IMR-90 (cell line): Measurements from ENCODE around the gene PRKAB1.

Experiments
- BHLHE40 ChIP-seq: fragments of 150-350 bp; IDR thresholded peaks from 2 replicates; pipeline ENCODE4 v1.6.1; 2016; ENCODE audit warnings: mild to moderate bottlenecking, low read depth, low read length
- CEBPB ChIP-seq: IDR thresholded peaks from 2 replicates; pipeline ENCODE4 v1.6.1; 2012; ENCODE audit warnings: low read depth, low read length, improper control_type of control experiment
- CTCF ChIP-seq: conservative IDR thresholded peaks from 2 replicates; pipeline ENCODE4 v1.5.1; 2012; ENCODE audit warnings: mild to moderate bottlenecking, low read depth, low read length, improper control_type of control experiment
- MAFK ChIP-seq: IDR thresholded peaks from 2 replicates; pipeline ENCODE4 v1.6.1; 2012; ENCODE audit warnings: low read depth, low read length, improper control_type of control experiment
- MAZ ChIP-seq: IDR thresholded peaks from 2 replicates; pipeline ENCODE4 v1.6.1; 2012; ENCODE audit warnings: low read depth, mild to moderate bottlenecking, low read length, improper control_type of control experiment, moderate library complexity, borderline replicate concordance
- MXI1 ChIP-seq: IDR thresholded peaks from 2 replicates; pipeline ENCODE4 v1.6.1; 2012; ENCODE audit warnings: low read depth, mild to moderate bottlenecking, low read length, moderate library complexity, borderline replicate concordance
- NFE2L2 ChIP-seq: fragments of 150-350 bp; IDR thresholded peaks from 2 replicates; pipeline ENCODE4 v1.6.1; 2016; ENCODE audit warnings: low read depth, mild to moderate bottlenecking, low read length
- POLR2A ChIP-seq: IDR thresholded peaks from 2 replicates; pipeline ENCODE4 v1.6.1; 2012; ENCODE audit warnings: mild to moderate bottlenecking, low read depth, low read length
- RAD21 ChIP-seq: IDR thresholded peaks from 2 replicates; pipeline ENCODE4 v1.6.1; 2012; ENCODE audit warnings: low read length, improper control_type of control experiment
- RFX5 ChIP-seq: IDR thresholded peaks from 2 replicates; pipeline ENCODE4 v1.8.0; 2012; ENCODE audit warnings: low read depth, mild to moderate bottlenecking, low read length, moderate library complexity
- TF ChIP-seq, protein P1 (sequence below): fragments of 150-350 bp; IDR thresholded peaks from 2 replicates; pipeline ENCODE4 v1.6.1; 2017; ENCODE audit warnings: mild to moderate bottlenecking, antibody characterized with exemption, low read length, low read depth

DNA sequence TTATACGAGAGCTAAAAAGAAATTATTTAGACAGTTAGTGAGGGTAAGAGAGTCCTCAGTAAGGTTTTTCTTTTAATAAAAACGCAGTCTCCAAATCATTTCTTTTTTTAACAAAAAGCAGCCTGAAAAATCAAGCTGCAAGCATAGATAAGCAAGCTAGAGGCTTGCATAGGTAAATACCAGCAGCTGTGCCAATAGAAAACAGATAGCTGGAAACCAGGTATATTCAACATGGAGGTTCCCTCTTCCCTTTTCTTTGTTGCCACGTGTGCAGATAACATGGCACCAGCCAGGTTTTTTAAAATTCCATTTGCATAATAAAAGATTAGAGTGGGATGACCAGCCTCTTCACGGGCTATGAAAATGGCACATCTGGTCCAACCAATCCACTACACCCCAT lies 6.1 kb upstream of the PRKAB1 start:
- TF ChIP-seq CTCF: no peak
- no peak for TF ChIP-seq POLR2A
- TF ChIP-seq CEBPB: no peak
- no peak for TF ChIP-seq MAFK
- TF ChIP-seq MXI1: no peak
- TF ChIP-seq NFE2L2: no peak
- TF ChIP-seq RAD21: no peak
- TF ChIP-seq, protein P1, sequence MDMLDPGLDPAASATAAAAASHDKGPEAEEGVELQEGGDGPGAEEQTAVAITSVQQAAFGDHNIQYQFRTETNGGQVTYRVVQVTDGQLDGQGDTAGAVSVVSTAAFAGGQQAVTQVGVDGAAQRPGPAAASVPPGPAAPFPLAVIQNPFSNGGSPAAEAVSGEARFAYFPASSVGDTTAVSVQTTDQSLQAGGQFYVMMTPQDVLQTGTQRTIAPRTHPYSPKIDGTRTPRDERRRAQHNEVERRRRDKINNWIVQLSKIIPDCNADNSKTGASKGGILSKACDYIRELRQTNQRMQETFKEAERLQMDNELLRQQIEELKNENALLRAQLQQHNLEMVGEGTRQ: no peak
- TF ChIP-seq MAZ: no peak
- TF ChIP-seq BHLHE40: no peak
- TF ChIP-seq RFX5: no peak
